Ecto neural progenitor cell (in vitro differentiated cells): ENCODE results near the gene TOM1L1.

Source experiments
- DNase-seq: peaks from one replicate; pipeline ENCODE4 v3.0.0-alpha.2; 2018; ENCODE audit warnings: low spot score

The TOM1L1 gene

GRCh38 chr17:54992797-54993639 lies 92.4 kb downstream of the TOM1L1 start:
- DNase-seq = no peak

GRCh38 chr17:54996441-54996840 lies 95.8 kb downstream of the TOM1L1 start:
- no peak for DNase-seq

GRCh38 chr17:55002458-55002857 lies 101.8 kb downstream of the TOM1L1 start:
- DNase-seq = no peak

GRCh38 chr17:55004484-55004883 lies 103.8 kb downstream of the TOM1L1 start:
- no peak for DNase-seq

GRCh38 chr17:55005520-55005919 lies 104.9 kb downstream of the TOM1L1 start:
- DNase-seq = no peak
